ENCODE data around the gene NFAM1.

- no peak for TF ChIP-seq CTCF (IDR thresholded peaks at IDR 0.05)
- TF ChIP-seq EZH2phosphoT487 (IDR thresholded peaks at IDR 0.05): no peak
These were observed 48.3 kb downstream of the NFAM1 start for GRCh38 chr22:42383851-42384417.

Measured in neural progenitor cell (in vitro differentiated cells).